ENCODE data around the gene ZC3H15.
"Not testable (repeated sequence)": the region's sequence is repeated elsewhere in the genome, so short reads cannot be mapped to it uniquely, and the experiment has no call there.

The ZC3H15 gene

DNA sequence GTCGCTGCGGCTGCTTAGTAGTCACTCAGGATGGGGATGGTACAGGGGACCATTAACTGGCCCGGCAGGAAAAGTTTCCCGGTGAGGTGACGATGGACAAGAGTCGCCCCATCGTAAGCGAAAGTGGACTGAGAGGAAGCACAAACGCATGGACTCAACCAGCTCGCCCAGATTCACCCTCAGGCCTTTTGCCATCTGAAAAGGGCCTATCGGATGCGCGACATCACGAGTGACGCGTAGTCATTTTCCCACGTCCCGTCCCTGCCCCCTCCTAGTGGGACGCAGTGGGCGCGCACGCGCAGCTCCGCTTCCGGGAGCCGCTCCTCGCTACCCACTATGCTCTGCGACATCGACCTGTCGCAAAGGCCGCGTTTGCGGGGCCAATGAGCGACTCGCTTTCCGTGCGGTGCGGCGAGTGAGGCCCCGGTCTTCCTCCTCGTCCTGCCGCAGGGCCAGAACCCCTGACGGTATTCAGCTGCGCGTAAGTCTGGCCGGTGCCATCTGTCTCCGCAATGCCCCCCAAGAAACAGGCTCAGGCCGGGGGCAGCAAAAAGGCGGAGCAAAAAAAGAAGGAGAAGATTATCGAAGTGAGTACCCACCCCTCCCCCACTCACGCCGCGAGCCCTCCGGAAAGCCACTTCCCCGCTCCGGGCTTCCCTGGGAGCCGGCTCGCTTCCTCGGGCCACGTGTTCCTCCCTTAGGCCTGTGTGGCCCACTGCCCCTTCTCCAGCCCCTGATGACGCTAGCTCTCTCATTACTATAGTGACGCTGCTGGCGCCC, at the start of gene ZC3H15:
TSS of gene ZC3H15 (plus strand) at position 390 of the 780 bp plus-strand sequence. CDS start at position 513, 123 bp downstream.
- DNase-seq: peak; percentile 98

- no peak for DNase-seq
Observed at GRCh38 chr2:186437719-186438118, 48.3 kb upstream of the ZC3H15 start.

DNA sequence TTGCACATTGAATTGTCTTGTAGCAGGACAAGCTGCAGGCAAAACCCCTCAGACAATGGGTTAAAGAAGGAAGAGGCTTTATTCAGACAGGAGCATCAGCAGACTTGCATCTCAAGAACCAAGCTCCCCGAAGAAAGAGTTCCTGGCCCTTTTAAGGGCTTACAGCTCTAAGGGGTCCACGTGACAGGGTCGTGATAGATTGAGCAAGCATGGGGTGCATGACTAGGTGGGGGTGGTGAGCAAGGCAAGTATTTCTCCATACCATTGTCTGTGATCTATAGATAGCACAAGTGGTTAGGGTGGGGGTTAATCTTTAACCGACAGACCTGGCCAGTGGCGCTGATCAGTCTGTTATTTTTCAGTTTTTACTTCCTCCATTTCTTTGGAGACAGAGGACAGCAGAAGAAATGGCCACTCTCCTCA, 46.4 kb upstream of the ZC3H15 start:
- DNase-seq: not testable (repeated sequence)

DNA sequence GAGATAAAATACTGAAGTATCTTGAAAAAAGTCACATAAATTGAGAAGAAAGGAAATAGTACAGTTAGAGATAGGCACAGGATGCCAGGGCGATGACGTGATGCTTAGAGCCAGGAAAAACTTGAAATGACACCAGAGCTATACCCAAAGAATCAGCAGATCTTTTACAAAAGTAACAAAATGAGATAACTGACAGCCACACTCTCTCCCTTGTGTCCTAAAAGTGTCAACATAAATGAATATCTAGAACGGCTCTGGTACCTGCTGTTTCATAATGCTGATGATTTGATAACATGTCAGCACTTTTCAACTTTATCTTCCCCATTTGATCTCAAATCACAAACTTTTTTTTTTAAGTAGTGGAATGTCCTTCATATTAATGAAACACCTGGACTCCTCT, 45.6 kb upstream of the ZC3H15 start:
- no peak for DNase-seq

DNA sequence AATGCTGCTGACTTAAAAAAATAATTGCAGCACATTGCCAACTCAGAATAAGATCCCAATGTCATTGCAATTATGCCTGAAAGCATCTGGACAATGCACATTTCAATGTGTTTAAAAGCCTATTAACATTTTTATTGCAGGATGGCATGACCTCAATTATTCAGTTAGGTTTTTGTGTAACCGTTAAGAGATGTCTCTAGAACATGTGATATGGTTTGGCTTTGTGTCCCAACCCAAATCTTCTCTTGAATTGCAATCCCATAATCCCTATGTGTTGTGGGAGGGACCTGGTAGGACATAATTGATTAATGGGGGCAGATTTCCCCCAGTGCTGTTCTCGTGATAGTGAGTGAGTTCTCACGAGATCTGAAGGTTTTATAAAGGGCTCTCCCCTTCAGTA, 43.2 kb upstream of the ZC3H15 start:
- no peak for DNase-seq

- no peak for DNase-seq
Observed at GRCh38 chr2:186443851-186444250, 42.2 kb upstream of the ZC3H15 start.

- no peak for DNase-seq
Observed at GRCh38 chr2:186445506-186445905, 40.6 kb upstream of the ZC3H15 start.

DNA sequence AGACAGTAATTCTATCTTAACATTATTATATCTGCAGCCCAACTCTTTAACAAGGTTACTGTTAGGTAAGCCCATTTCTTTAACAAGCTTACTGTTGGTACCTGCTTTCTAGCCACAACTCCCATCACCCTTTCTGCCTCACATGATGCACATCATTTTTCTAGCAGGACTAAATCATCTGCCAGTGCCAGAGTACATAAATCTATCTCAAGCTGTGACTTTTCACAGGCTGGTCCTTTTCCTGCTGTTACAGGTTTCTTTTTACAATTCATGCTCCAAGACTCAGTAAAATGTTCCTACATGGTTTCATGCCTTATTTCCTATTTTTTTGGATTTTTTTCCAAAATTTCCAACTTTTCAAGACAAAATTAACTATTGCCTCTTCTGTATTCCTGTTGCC, 30.4 kb upstream of the ZC3H15 start:
- no peak for DNase-seq

DNA sequence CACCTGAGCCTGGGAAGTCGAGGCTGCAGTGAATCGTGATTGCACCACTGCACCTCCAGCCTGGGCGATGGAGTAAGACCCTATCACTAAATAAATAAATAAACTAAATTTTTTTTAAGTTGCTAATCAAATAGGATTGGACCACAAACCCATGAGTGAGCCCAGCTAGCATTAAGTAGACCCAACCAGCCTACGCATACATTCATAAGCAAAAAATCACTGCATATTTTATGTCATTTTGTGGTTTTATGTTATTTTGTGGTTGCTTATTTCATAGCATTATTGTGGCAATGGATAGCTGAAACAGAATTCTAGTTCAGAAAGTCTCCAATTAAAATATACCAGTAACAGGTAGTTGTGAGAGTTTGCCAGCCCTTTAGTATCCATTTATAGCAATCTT, 29.1 kb upstream of the ZC3H15 start:
- DNase-seq: no peak

- no peak for DNase-seq
Observed at GRCh38 chr2:186457908-186458307, 28.2 kb upstream of the ZC3H15 start.

DNA sequence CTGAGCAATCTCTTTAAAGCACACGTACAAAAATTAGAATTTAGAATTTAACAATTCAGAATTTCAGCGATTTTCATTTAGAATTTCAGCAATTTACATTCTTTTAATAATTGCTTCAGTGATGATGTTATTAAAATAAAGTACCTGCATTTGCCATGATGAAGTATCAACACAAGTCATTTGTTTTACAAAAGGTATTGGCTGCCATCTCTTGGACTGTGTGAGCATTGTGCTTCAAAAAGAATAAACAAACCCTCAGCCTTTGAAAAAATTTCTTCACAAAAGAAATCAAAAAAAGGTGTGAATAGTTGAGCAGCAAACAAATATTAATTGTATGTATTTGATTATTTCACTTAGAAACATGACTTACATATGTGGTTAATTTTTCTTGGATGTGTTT, 27.1 kb upstream of the ZC3H15 start:
- no peak for DNase-seq

DNA sequence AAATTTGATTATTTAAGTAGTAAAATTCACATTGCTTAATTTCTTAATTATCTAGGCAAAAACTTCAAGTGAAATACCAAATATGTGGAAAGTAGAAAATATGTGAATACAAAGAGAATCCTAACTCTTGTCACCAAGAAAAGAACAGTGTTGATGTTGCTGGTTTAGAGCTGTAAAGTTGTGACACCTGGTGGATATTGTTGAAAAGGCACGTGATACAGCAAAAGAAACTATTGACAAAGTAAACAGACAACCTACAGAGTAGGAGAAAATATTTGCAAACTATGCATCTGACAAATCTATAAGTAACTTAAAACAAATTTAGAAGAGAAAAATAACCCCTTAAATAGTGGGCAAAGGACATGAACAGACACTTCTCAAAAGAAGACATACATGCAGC, 25.6 kb upstream of the ZC3H15 start:
- DNase-seq: no peak

DNA sequence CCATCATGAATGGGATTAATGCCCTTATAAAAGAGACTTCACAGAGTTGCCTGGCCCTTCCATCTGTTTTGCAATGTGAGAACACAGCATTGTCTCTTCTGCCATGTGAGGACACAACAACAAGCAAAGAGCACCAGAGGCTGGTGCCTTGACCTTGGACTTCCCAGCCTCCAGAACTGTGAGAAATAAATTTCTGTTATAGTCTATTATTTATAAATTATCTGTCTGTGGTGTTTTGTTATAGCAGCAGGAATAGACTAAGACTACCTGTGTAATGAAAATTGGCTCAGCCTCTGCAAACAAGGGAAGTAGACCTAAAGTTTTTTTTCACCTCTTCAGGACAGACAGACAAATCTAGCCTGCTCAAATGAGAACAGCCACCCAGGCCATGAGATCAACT, 19.3 kb upstream of the ZC3H15 start:
- no peak for DNase-seq

GRCh38 chr2:186467421-186467820, 18.6 kb upstream of the ZC3H15 start:
- DNase-seq: no peak

DNA sequence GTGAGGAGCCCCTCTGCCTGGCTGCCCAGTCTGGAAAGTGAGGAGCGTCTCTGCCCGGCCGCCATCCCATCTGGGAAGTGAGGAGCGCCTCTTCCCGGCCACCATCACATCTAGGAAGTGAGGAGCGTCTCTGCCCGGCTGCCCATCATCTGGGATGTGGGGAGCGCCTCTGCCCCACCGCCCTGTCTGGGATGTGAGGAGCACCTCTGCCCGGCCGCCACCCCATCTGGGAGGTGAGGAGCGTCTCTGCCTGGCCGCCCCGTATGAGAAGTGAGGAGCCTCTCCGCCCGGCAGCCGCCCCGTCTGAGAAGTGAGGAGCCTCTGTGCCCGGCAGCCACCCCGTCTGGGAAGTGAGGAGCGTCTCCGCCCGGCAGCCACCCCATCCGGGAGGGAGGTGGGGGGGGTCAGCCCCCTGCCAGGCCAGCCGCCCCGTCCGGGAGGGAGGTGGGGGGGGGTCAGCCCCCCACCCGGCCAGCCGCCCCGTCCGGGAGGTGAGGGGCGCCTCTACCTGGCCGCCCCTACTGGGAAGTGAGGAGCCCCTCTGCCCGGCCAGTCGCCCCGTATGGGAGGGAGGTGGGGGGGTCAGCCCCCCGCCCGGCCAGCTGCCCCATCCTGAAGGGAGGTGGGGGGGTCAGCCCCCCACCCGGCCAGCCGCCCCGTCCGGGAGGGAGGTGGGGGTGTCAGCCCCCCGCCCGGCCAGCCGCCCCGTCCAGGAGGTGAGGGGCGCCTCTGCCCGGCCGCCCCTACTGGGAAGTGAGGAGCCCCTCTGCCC, 13.2 kb upstream of the ZC3H15 start:
- DNase-seq: not testable (repeated sequence)

DNA sequence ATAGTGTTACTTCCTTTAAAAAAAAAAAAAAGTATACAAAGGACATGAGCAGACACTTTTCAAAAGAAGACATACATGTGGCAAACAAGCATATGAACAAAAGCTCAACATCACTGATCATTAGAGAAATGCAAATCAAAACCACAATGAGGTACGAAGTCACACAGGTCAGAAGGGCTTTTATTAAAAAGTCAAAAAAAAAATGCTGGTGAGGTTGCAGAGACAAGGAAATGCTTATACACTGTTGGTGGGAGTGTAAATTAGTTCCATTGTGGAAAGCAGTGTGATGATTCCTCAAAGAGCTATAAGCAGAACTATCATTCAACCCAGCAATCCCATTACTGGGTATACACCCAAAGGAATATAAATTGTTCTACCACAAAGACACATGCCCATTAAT, 11.8 kb upstream of the ZC3H15 start:
- not testable (repeated sequence) for DNase-seq

DNA sequence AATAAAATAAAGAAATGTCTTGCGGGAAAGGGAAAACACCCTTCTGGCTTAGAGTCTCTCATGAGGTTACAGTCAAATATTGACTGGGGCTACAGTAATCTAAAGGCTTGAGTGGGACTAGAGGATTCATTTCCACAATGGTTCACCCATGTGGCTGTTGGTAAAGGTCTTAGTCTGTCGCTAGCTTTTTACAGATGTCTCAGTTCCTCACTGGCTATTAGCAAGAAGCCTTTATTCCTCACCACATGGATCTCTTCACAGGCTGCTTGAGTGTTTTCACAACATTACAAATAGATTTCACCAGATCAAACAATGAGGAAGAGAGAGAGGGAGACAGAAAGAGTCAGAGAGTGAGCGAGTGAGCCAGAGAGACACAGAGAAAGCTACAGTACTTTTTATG, 8.3 kb upstream of the ZC3H15 start:
- DNase-seq: peak; percentile 33 to 40

- no peak for DNase-seq
Observed at GRCh38 chr2:186480991-186481390, 5.1 kb upstream of the ZC3H15 start.

- peak; percentile 18 to 22 for DNase-seq
Observed at GRCh38 chr2:186484062-186484735, 1.9 kb upstream of the ZC3H15 start.

DNA sequence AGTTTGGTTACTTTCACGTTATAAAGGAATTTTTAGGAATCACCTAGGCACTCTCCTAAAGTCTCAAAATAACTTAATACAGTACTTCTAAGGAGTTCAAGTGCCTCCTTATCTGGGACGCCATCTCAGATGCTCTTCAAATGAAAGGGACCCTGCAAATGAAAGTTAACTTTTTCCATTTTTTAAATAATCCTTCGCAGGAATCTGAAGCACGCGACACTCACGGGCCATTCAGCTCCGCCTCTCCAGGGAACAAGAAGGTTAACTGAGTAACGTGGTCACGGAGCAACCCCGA, 537 bp upstream of the ZC3H15 start:
- no peak for DNase-seq

DNA sequence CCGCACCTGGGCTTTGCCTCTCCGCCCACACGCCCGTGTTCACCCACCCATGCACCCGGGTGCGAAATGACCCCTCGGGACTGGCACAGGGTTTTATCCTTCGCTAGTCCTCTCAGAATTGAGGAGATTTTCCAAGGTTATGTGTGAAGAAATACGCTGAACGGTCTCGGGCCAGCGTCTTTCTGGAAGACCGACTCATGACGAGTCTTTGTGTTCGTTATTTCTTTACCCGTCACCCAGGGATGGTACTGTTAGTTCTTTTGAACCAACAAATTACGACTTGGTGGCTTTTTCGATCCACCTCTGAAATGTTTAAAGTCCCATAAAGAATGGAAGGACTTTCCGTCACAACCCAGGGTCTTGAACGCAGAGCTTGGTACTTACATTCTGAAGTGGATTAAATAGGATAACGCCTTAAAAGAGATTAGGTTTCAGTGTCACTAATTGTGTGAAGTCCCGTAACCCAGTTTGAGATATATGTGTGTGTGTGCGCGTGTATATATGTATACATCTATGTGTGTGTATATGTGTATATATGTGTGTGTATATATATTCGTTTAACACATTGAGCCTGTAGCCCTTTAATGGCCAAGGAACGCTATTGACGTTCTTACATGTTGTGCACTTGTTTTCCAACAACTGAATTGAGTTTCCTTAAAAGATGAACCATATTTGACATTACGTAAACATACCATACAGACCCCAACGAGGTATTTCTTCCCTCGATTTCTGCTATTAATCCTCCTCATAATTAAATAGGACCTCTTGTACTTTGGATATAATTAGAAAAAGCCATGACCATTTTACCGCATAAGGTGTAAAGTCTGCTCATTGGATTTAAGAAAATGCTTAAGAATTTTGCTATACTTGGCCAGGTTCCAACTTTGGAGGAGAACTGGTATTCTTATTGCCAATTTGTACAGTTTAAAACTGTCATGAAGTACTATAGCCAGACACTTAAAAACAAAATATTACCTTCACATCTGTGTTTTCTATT, 889 bp downstream of the ZC3H15 start:
- peak; percentile 10 to 33 for DNase-seq

GRCh38 chr2:186493564-186494085, 7.6 kb downstream of the ZC3H15 start:
- no peak for DNase-seq
